HCT116 (cell line): ENCODE results near the gene PDE9A. TPM values are rescaled to one million over a fixed set of nuclear protein-coding genes. Genes with fewer than 3 reads are reported as not detected.

Source experiments
- ATAC-seq: fragments of 200-7000 bp; cut with Tn5 transposase; 2 replicates; pipeline ENCODE4 v1.9.1; 2020; ENCODE audit warnings: mild to moderate bottlenecking, moderate library complexity
- BruUV-seq: library from RNA; stranded (reverse); fragments of 400-500 nt; replicated peaks from 2 replicates; lab custom pipeline; 2021; lab: Mats Ljungman, UMichigan
- CTCF ChIA-PET: fragments of 300-600 bp; sonication (Branson Sonifier 250); formaldehyde crosslinking; loops from one replicate; lab custom pipeline; 2021; ENCODE audit warnings: antibody characterized with exemption; lab: Charles Lee
- POLR2A ChIA-PET: fragments of 300-600, 350-600 bp; sonication (Branson Sonifier 250); formaldehyde crosslinking; loops from one replicate; lab custom pipeline; 2021; ENCODE audit warnings: antibody characterized with exemption; lab: Charles Lee
- RAD21 ChIA-PET, 2 experiments: fragments of 300-600 bp; sonication (Branson Sonifier 250); formaldehyde crosslinking; loops; one replicate each; lab custom pipeline; 2023; ENCODE audit warnings: low total read pairs in 2 of 2; ENCODE audit not compliant: uncharacterized antibody in 2 of 2, unreplicated experiment in 2 of 2, low non-redundant PET in 1 of 2; lab: Charles Lee
- DNase-seq: peaks from one replicate; pipeline ENCODE4 v3.0.0-alpha.2; 2010; ENCODE audit warnings: low read depth, low spot score
- H2AFZ ChIP-seq: fragments of 200-600 bp; shearing (Covaris generic), sonication (generic); 2 replicates; pipeline ENCODE4 v1.6.1; 2017; ENCODE audit warnings: low read depth, mixed run types, mixed read lengths, antibody characterized with exemption, low read length; ENCODE audit not compliant: poor library complexity, severe bottlenecking
- H3K27ac ChIP-seq: 2 replicates; pipeline ENCODE4 v1.5.1; 2012; ENCODE audit warnings: low read depth, low read length
- H3K27me3 ChIP-seq: fragments of 200-600 bp; sonication (generic); 2 replicates; pipeline ENCODE4 v1.6.1; 2016; ENCODE audit warnings: mixed run types, low read length, mixed read lengths; ENCODE audit not compliant: insufficient read depth
- H3K36me3 ChIP-seq, 2 experiments: fragments of 200-500 bp in 1 of 2; fragments of 200-600 bp in 1 of 2; sonication (Bioruptor generic) in 1 of 2; sonication (generic) in 1 of 2; 2 replicates each; pipeline versions ENCODE4 v1.5.1 to v1.6.1; 2014 to 2016; ENCODE audit warnings: low read length in 2 of 2, inconsistent platforms in 1 of 2, mixed read lengths in 1 of 2, mixed run types in 1 of 2; ENCODE audit not compliant: insufficient read depth in 2 of 2, control insufficient read depth in 1 of 2
- H3K4me1 ChIP-seq, 2 experiments: fragments of 200-600 bp in 1 of 2; sonication (generic) in 1 of 2; 2 replicates each; pipeline versions ENCODE4 v1.5.1 to v1.6.1; 2012 to 2017; ENCODE audit warnings: low read length in 2 of 2, inconsistent platforms in 1 of 2, mild to moderate bottlenecking in 1 of 2, mixed read lengths in 1 of 2, mixed run types in 1 of 2, moderate library complexity in 1 of 2; ENCODE audit not compliant: insufficient read depth in 2 of 2, control insufficient read depth in 1 of 2
- H3K4me2 ChIP-seq: fragments of 200-600 bp; sonication (generic); 2 replicates; pipeline ENCODE4 v1.6.1; 2017; ENCODE audit warnings: mixed run types, low read length, mixed read lengths
- H3K4me3 ChIP-seq, 2 experiments: fragments of 200-600 bp in 1 of 2; sonication (generic) in 1 of 2; replicated peaks in 1 of 2; 2 replicates each; pipeline ENCODE4 v1.5.1; 2011 to 2016; ENCODE audit warnings: low read length in 2 of 2, control low read depth in 1 of 2, low read depth in 1 of 2, mild to moderate bottlenecking in 1 of 2, mixed read lengths in 1 of 2, mixed run types in 1 of 2
- H3K79me2 ChIP-seq: fragments of 200-600 bp; sonication (generic); 2 replicates; pipeline ENCODE4 v1.6.1; 2017; ENCODE audit warnings: mild to moderate bottlenecking, mixed run types, low read length, moderate library complexity, mixed read lengths; ENCODE audit not compliant: insufficient read depth
- H3K9ac ChIP-seq: fragments of 200-600 bp; sonication (generic); 2 replicates; pipeline ENCODE4 v1.6.1; 2016; ENCODE audit warnings: low read length, mixed read lengths
- H3K9me2 ChIP-seq: fragments of 200-600 bp; sonication (generic), shearing (Covaris generic); 2 replicates; pipeline ENCODE4 v1.6.1; 2017; ENCODE audit warnings: mixed run types, mild to moderate bottlenecking, moderate library complexity; ENCODE audit not compliant: insufficient read depth
- H3K9me3 ChIP-seq, 2 experiments: fragments of 200-500 bp in 1 of 2; fragments of 200-600 bp in 1 of 2; sonication (Bioruptor generic) in 1 of 2; sonication (generic) in 1 of 2; 2 replicates each; pipeline ENCODE4 v1.6.1; 2014 to 2017; ENCODE audit warnings: low read length in 2 of 2, mixed read lengths in 2 of 2, inconsistent platforms in 1 of 2, low read depth in 1 of 2, mild to moderate bottlenecking in 1 of 2, mixed run types in 1 of 2, moderate library complexity in 1 of 2; ENCODE audit not compliant: control insufficient read depth in 1 of 2, insufficient read depth in 1 of 2
- H4K20me1 ChIP-seq: fragments of 200-600 bp; sonication (generic), shearing (Covaris generic); 2 replicates; pipeline ENCODE4 v1.6.1; 2017; ENCODE audit warnings: mixed run types, mild to moderate bottlenecking, moderate library complexity; ENCODE audit not compliant: insufficient read depth
- FOSL1 ChIP-seq: IDR thresholded peaks from 2 replicates; pipeline ENCODE4 v1.6.1; 2012; ENCODE audit warnings: low read depth
- JUND ChIP-seq: IDR thresholded peaks from 2 replicates; pipeline ENCODE4 v1.6.1; 2012
- POLR2AphosphoS5 ChIP-seq: IDR thresholded peaks from 2 replicates; pipeline ENCODE4 v1.6.1; 2011; ENCODE audit warnings: mild to moderate bottlenecking, low read depth, low read length, moderate library complexity
- TCF7L2 ChIP-seq: IDR thresholded peaks from 2 replicates; pipeline ENCODE4 v1.7.0; 2011; ENCODE audit warnings: borderline replicate concordance, inconsistent platforms; ENCODE audit not compliant: insufficient read depth, insufficient read length; ENCODE audit errors: extremely low read depth
- YY1 ChIP-seq: IDR thresholded peaks from 2 replicates; pipeline ENCODE4 v1.6.1; 2011; ENCODE audit warnings: low read length, low read depth, moderate library complexity, mild to moderate bottlenecking; ENCODE audit not compliant: insufficient replicate concordance; ENCODE audit errors: extremely low read depth
- intact Hi-C: fragments of 100-400 bp; cut with micrococcal nuclease; formaldehyde crosslinking; loops from 2 replicates; pipeline ENCODE4 v1.10.0; 2022
- total RNA-seq: library from RNA; stranded (reverse); gene quantifications from one replicate; pipeline ENCODE4 v1.2.1, GENCODE V29; 2021; ENCODE audit not compliant: unreplicated experiment
- TF ChIP-seq, protein P1 (sequence below): IDR thresholded peaks from 2 replicates; pipeline ENCODE4 v1.6.1; 2012
- TF ChIP-seq, protein P2 (sequence below): IDR thresholded peaks from 2 replicates; pipeline ENCODE4 v1.6.1; 2012

Gene PDE9A
- total RNA-seq, 1 experiment from 2014 or later, result 31.4 TPM

DNA sequence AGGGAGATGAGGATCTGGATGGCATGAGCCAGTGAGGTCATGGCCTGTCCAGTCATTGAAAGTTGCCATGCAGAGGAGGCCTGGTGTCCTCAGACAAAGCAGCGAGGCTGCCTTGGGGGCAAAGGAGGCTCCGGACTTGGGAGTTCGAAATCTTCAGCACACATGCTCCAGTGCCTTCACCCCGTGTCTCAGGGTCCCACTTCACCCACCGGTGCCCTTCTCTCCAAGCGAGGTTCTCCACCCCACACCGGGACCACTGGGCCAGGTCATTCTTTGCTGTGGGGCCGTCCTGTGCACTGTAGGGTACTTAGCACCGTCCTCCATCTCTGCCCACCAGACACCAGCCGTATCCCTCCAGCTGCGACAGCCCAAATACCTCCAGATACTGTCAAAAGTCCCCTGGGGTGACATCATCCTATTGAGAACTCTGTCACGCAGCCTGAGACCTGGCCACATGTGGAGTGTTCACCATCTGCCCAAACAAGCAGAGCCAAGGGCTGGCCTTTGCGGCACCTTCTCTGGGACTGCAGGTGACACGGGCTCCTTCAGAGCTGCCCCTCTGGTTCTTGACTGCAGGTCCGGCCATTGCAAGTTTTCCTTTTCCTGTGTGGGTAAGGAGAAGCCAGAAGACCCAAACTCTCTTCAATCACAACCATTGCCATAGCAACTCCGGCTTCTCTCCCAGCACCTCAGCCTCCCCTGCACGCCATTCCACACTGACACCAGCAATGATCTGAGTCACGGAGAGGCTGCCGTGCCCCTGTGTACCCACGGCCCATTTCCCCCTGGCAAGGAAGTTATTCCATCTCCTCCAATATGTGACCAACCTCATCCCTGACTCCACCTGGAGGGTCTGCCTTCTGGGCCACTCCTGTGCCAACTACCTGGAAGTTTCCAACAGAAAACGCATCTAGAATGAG lies 20.4 kb upstream of the PDE9A start (continued):
- TF ChIP-seq, protein P1, sequence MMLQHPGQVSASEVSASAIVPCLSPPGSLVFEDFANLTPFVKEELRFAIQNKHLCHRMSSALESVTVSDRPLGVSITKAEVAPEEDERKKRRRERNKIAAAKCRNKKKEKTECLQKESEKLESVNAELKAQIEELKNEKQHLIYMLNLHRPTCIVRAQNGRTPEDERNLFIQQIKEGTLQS, result no peak

DNA sequence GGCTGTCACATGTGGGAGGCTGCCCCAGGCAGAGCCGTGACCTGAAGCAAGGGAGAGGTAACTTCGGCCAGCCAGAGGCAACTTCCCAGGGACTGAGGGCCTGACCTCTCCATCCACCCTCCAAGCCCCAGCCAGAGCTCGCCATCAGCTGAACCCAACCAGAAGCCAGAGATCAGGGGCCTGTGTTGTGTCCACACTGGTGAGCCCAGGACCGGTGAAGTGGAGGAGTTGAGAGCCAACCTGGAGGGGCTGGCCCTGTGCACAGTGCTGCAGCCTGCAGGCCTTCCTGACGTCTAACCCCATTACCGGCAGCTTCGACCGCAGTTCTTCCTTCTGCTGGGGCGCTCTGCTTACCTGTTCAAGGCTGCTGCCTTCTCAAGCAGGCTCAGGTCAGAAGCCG lies 19.6 kb upstream of the PDE9A start:
- Histone ChIP-seq H3K4me2 (no peak overlapping the region), H3K4me3 (no peak overlapping the region), H3K27ac (no peak overlapping the region), H3K79me2 (no peaks in the 10 kb centered on the region), H3K36me3 (no peaks in the 10 kb centered on the region), H4K20me1 (no peaks in the 10 kb centered on the region), H3K9me3 (no peaks in the 10 kb centered on the region), H3K9ac (no peak overlapping the region), H3K27me3 (peaks cover 12% of the 10 kb centered on the region; the same call in 1 of the 2 replicates), H3K9me2 (no peaks in the 10 kb centered on the region), H3K4me1 (no peaks in the 10 kb centered on the region), H2AFZ (no peak overlapping the region)
- intact Hi-C loops, result no loop called here
- ATAC-seq, result no peak
- ChIA-PET RAD21 (no interaction called here), POLR2A (no interaction called here), CTCF (no interaction called here)
- BruUV-seq, result no TSS peak
- TF ChIP-seq JUND, result no peak
- TF ChIP-seq TCF7L2, result no peak
- TF ChIP-seq FOSL1, result no peak
- TF ChIP-seq YY1, result no peak
- TF ChIP-seq POLR2AphosphoS5, result no peak
- TF ChIP-seq, protein P2, sequence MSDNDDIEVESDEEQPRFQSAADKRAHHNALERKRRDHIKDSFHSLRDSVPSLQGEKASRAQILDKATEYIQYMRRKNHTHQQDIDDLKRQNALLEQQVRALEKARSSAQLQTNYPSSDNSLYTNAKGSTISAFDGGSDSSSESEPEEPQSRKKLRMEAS, result no peak
- DNase-seq, result no peak
